Subcutaneous adipose tissue (tissue), 4 donors: ENCODE results near the gene RREB1. TPM values are rescaled to one million over a fixed set of nuclear protein-coding genes. Genes with fewer than 3 reads are reported as not detected.

Experiments used
- CTCF ChIP-seq: fragments of 450-650 bp; IDR thresholded peaks from one replicate; pipeline ENCODE4 v1.5.1; 2016; ENCODE audit warnings: low read depth, mild to moderate bottlenecking, control low read depth, antibody characterized with exemption, moderate library complexity
- total RNA-seq, 4 donors: library from RNA; depleted of rRNA; stranded (reverse); fragments of >200 nt; gene quantifications; one replicate each; pipeline ENCODE4 v1.1.0, GENCODE V29; 2016

The RREB1 gene
- total RNA-seq, 4 donors from 2014 or later, result 33.0 to 61.0 (median 40.5) TPM

- no peak for TF ChIP-seq CTCF
Measured at GRCh38 chr6:7273709-7274108, 165.9 kb downstream of the RREB1 start.

GRCh38 chr6:7276199-7276524, 168.4 kb downstream of the RREB1 start:
- TF ChIP-seq CTCF, result no peak

DNA sequence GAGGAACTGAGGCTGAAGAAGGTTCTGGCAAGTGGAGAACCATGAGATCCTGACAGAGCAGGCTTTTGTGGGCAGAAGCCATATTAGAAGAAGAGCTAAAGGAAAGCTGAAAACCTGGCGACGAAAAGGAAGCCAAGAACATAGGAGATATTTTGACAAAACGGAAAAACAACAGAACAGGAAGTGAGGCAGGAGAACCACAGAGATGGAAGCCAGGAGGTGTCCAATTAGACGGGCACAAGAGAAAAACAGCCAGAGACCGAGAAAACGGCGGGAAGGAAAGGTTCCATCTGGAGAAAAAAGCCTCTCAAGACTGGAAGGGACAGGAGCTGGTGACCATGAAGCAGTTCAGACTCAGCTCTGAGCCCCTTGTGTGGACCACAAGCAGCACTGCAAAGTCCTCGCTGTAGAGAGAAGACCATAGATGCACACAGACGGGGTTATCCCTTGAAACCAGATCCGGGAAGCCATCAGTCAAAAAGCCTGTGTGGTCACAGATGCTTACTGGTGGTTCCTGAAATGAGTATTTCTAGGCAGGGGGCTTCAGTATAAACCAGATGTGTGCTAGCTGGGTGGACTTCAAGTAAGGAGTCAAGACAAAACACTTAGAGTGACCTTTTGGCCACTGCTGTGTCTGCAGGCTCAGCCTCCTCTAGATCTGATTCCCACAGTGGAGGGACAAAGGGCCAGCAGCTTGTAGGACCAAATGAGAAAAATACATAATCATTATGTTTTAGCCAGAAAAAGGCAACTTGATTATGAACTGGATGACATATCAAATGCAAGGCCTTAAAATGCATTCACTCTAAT, 174.5 kb downstream of the RREB1 start:
- TF ChIP-seq CTCF, result no peak

DNA sequence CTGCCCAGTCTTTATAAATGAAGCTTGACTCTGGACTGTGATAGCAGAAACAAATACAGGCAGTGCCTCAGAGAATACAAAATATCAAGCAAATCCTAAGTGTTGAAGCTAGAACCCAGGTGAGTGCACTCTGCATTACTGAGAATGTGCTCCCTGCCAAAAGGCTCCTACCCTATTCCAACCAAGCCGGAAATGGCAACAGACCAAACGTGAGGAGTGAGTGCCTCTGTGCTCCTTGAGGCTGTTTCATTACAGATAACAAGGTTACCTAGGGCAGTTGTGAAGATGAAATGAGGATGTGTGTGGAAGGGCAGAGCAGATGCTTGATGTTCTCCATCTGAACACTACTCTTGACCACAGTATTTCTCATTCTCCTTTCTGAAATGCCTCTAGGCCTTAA, 175.9 kb downstream of the RREB1 start:
- no peak for TF ChIP-seq CTCF

DNA sequence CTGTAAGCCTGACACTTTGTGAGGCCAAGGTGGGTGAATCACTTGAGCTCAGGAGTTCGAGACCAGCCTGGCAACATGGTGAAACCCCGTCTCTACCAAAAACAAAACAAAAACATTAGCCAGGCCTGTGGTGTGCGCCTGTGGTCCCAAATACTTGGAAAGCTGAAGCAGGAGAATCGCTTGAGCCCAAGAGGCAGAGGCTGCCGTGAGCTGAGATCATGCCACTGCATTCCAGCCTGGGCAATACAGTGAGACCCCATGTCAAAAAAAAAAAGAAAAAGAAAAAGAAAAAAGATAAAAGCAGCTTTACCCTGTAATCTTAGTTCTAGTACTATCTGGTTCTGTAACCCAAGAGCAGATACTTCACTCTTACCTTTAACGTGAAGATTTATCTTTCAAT, 177.7 kb downstream of the RREB1 start:
- TF ChIP-seq CTCF, result no peak

GRCh38 chr6:7290079-7290478, 182.3 kb downstream of the RREB1 start:
- no peak for TF ChIP-seq CTCF

GRCh38 chr6:7292596-7293255, 185.0 kb downstream of the RREB1 start:
- no peak for TF ChIP-seq CTCF
